Activated CD4-positive, alpha-beta T cell treated with anti-CD3 and anti-CD28 coated beads, Interleukin-2, amount 10 ng/mL, durations not matched to agents 7 days and 5 days (primary cell): ENCODE measurements around the gene CFAP61. TPM values are rescaled to one million over a fixed set of nuclear protein-coding genes. Genes with fewer than 3 reads are reported as not detected.
A peak's percentile ranks its signal among the peaks of the same experiment; 100 is the strongest.

Experiments
- CTCF ChIA-PET: fragments of 350-600 bp; sonication (Branson Sonifier 250); formaldehyde crosslinking; loops from one replicate; lab custom pipeline; 2021; ENCODE audit warnings: antibody characterized with exemption; lab: Charles Lee
- POLR2A ChIA-PET: fragments of 350-600 bp; sonication (Branson Sonifier 250); formaldehyde crosslinking; loops from one replicate; lab custom pipeline; 2021; ENCODE audit warnings: antibody characterized with exemption; lab: Charles Lee
- DNase-seq: peaks from one replicate; pipeline ENCODE4 v3.0.0-alpha.2; 2020
- H3K27ac Mint-ChIP-seq: one replicate; pipeline ENCODE4 v1.8.0; 2021; ENCODE audit warnings: mild to moderate bottlenecking, moderate library complexity, mixed read lengths
- H3K27me3 Mint-ChIP-seq: one replicate; pipeline ENCODE4 v1.8.0; 2021; ENCODE audit warnings: mixed read lengths
- H3K36me3 Mint-ChIP-seq: one replicate; pipeline ENCODE4 v1.8.0; 2021; ENCODE audit warnings: low read depth, mixed read lengths
- H3K4me1 Mint-ChIP-seq: one replicate; pipeline ENCODE4 v1.8.0; 2021; ENCODE audit warnings: mixed read lengths
- H3K4me3 Mint-ChIP-seq: one replicate; pipeline ENCODE4 v1.8.0; 2021; ENCODE audit warnings: mild to moderate bottlenecking, moderate library complexity, mixed read lengths
- H3K9me3 Mint-ChIP-seq: one replicate; pipeline ENCODE4 v1.8.0; 2021; ENCODE audit warnings: mixed read lengths
- total RNA-seq, 2 experiments: library from RNA; stranded (reverse); gene quantifications; one replicate each; pipeline ENCODE4 v1.2.3, GENCODE V29; 2021

The CFAP61 gene
- total RNA-seq, 2 experiments from 2014 or later: not detected

DNA sequence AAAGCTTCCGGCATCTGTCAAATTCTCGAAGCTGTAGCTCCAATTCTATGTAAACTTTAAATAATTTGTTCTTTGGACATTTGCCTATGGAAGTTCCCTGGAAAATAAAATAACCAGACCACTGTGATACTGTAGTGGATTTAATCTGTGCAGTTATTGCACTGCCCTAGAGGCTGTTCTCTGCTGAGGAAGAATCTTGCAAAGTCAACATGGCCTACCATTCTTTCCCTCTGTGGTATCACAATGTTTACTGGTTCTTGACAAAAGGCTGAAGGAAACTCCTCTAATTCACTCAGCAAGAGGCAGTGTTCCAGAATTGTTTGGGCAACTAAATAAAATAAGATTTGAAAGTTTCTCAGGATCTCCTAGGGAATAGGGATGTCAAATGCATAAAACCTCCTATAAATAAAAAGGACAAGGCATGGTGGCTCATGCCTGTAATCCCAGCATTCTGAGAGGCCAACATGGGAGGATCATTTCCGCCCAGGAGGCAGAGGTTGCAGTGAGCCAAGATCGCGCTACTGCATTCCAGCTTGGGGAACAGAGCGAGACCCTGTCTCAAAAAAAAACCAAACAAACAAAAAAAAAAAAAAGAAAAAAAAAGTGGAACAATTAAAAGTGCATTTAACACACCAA lies 12.5 kb upstream of the CFAP61 start:
- ChIA-PET POLR2A (interaction anchor here (1.0 kb wide), 1 partner anchor 12 kb away, joined by 4 read pairs; no protein-coding TSS in a partner anchor), CTCF (no interaction called here)
- no peak for DNase-seq

DNA sequence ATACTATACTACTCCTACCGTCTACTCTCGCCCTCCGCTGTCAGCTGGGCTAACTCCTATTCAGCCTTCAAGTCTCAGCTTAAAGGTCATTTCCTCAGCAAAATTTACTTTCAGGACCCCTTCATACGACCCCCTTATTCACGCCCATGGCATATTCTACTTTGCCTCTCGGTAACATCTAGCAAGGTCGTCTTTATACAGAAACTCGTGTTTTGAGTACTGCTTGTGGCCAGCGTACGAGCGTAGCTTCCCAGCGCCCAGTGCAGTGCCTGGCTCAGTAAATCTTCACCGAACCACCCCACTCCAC lies 612 bp upstream of the CFAP61 start:
- Mint-ChIP-seq H3K27ac (peak overlapping the region; percentile 97), H3K4me1 (peaks cover 22% of the 10 kb centered on the region), H3K4me3 (peak overlapping the region; percentile 97), H3K27me3 (no peaks in the 10 kb centered on the region), H3K36me3 (peaks cover 36% of the 10 kb centered on the region), H3K9me3 (no peaks in the 10 kb centered on the region)
- ChIA-PET POLR2A (interaction anchor here (0.8 kb wide), 1 partner anchor 11 kb away, joined by 4 read pairs; no protein-coding TSS in a partner anchor), CTCF (interaction anchor here (0.9 to 1.7 kb wide), 6 partner anchors 9 to 37 kb away, joined by 3 to 7 read pairs (median 3); partner anchors contain the start of gene NAA20)
- no peak for DNase-seq

More for the DNA sequence above, 12.5 kb upstream of the CFAP61 start:
- Mint-ChIP-seq H3K36me3 (peaks cover 71% of the 10 kb centered on the region), H3K27me3 (no peaks in the 10 kb centered on the region), H3K4me1 (no peaks in the 10 kb centered on the region), H3K27ac (no peak overlapping the region), H3K4me3 (no peak overlapping the region), H3K9me3 (no peaks in the 10 kb centered on the region)

GRCh38 chr20:20060234-20060998 lies 8.1 kb downstream of the CFAP61 start:
- peak; percentile 14 for DNase-seq
- peaks cover 32% of the 10 kb centered on the region for H3K27me3 Mint-ChIP-seq
- ChIA-PET CTCF (interaction anchor here (1.0 kb wide), 1 partner anchor 9 kb away, joined by 3 read pairs; the partner anchor contains the start of genes CFAP61 and CRNKL1), POLR2A (no interaction called here)
- H3K36me3 Mint-ChIP-seq: no peaks in the 10 kb centered on the region
- H3K9me3 Mint-ChIP-seq: no peaks in the 10 kb centered on the region
- no peak overlapping the region for H3K27ac Mint-ChIP-seq
- H3K4me1 Mint-ChIP-seq: no peaks in the 10 kb centered on the region
- no peak overlapping the region for H3K4me3 Mint-ChIP-seq

GRCh38 chr20:20063941-20064702 lies 11.8 kb downstream of the CFAP61 start:
- no peak overlapping the region for H3K27ac Mint-ChIP-seq
- H3K36me3 Mint-ChIP-seq: no peaks in the 10 kb centered on the region
- CTCF ChIA-PET: no interaction called here
- no peaks in the 10 kb centered on the region for H3K4me1 Mint-ChIP-seq
- peaks cover 38% of the 10 kb centered on the region for H3K27me3 Mint-ChIP-seq
- H3K4me3 Mint-ChIP-seq: no peak overlapping the region
- POLR2A ChIA-PET: no interaction called here
- no peaks in the 10 kb centered on the region for H3K9me3 Mint-ChIP-seq
- DNase-seq: no peak

DNA sequence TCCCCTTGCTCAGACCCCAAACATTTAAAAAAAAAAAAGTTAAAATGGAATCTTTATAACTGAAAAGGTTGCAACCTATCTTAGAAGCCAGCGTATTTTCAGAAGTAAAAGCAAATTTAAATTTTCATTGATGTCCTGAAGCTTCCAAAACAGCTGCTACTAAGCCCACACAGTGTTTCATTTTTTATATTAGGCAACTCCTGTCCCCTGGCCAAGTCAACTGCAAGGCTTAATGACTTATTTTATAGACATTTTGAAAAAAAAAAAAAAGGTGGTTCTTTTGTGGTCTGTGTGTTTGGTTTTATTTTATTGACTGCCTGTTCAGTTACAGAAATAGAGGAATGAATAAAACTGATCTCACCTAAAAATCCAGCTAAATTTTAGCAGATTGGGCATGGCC lies 13.0 kb downstream of the CFAP61 start:
- POLR2A ChIA-PET: no interaction called here
- CTCF ChIA-PET: no interaction called here
- H3K4me1 Mint-ChIP-seq: no peaks in the 10 kb centered on the region
- no peaks in the 10 kb centered on the region for H3K36me3 Mint-ChIP-seq
- no peak overlapping the region for H3K4me3 Mint-ChIP-seq
- H3K27me3 Mint-ChIP-seq: peaks cover 30% of the 10 kb centered on the region
- H3K9me3 Mint-ChIP-seq: no peaks in the 10 kb centered on the region
- no peak for DNase-seq
- H3K27ac Mint-ChIP-seq: no peak overlapping the region

DNA sequence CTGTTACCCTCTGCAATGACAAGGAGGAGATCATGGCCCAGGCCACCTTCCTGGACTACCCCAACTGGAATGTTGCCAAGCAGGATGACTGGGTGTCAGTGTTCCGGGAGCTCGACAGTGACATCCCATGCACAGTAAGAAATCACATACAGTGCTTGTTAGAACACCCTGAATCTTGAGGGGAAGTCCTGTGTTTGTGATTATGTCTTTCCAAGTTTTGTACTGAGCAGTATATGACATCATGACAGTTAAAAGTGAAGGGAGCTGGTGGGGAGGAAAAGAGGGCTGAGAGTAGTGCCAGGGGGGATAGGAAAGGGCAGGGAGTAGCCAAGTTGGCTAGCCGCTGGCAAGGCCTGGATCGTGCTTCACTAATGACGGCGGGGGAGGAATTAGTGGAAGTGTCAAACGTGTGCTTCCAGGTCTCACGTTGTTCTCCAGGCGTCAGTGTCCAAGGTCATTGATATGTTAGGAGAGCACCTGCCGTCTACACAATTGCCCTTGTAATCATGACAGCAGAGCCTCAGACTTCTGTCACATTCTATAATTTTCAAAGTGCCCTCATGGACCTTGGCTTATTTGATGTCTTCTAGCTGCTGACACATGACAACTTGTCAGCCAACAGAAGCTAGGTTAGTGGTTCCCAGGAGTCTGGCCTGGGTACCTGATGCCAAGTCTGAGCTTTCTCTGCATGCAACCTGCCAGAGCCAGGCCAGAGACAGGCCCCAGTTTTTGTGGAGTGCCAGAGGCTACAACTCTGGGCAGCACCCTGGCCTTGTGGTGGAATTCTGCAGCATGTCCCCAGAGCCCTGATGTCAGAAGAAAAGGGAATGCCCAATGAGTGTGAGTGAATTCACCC lies 18.8 kb downstream of the CFAP61 start:
- no peak for DNase-seq
- ChIA-PET POLR2A (no interaction called here), CTCF (interaction anchor here (0.6 kb wide), 1 partner anchor 14 kb away, joined by 4 read pairs; no protein-coding TSS in a partner anchor)
- no peaks in the 10 kb centered on the region for H3K36me3 Mint-ChIP-seq
- H3K9me3 Mint-ChIP-seq: no peaks in the 10 kb centered on the region
- H3K4me3 Mint-ChIP-seq: no peak overlapping the region
- no peak overlapping the region for H3K27ac Mint-ChIP-seq
- no peaks in the 10 kb centered on the region for H3K4me1 Mint-ChIP-seq
- H3K27me3 Mint-ChIP-seq: peaks cover 1% of the 10 kb centered on the region

GRCh38 chr20:20073801-20074371 lies 21.6 kb downstream of the CFAP61 start:
- CTCF ChIA-PET: no interaction called here

DNA sequence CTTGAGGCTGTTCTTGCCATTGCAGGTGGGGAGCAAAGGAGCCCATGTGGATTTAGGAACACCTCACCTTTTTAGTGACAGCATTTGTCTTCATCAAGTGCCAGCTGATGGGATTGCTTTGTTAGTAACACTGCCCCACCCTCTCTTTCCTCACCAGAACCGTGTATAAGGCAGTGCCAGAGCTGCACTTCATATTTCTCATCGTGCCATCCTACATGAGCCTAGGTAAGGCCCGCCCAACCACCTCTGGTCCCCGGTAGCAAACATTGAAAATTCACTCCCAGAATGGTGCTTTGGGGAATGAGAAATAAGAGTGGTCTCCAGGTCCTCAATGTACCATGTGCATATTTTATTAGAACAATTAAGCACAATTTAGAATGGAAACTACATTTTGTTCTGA lies 22.7 kb downstream of the CFAP61 start:
- DNase-seq: no peak
- no peak overlapping the region for H3K27ac Mint-ChIP-seq
- CTCF ChIA-PET: no interaction called here
- H3K36me3 Mint-ChIP-seq: no peaks in the 10 kb centered on the region
- POLR2A ChIA-PET: no interaction called here
- H3K9me3 Mint-ChIP-seq: no peaks in the 10 kb centered on the region
- no peaks in the 10 kb centered on the region for H3K4me1 Mint-ChIP-seq
- H3K27me3 Mint-ChIP-seq: peaks cover 16% of the 10 kb centered on the region
- no peak overlapping the region for H3K4me3 Mint-ChIP-seq

More at GRCh38 chr20:20073801-20074371, 21.6 kb downstream of the CFAP61 start:
- no peak overlapping the region for H3K4me3 Mint-ChIP-seq
- DNase-seq: no peak
- no peaks in the 10 kb centered on the region for H3K9me3 Mint-ChIP-seq
- H3K27me3 Mint-ChIP-seq: peaks cover 13% of the 10 kb centered on the region
- H3K36me3 Mint-ChIP-seq: no peaks in the 10 kb centered on the region
- H3K27ac Mint-ChIP-seq: no peak overlapping the region
- H3K4me1 Mint-ChIP-seq: no peaks in the 10 kb centered on the region
- POLR2A ChIA-PET: no interaction called here

DNA sequence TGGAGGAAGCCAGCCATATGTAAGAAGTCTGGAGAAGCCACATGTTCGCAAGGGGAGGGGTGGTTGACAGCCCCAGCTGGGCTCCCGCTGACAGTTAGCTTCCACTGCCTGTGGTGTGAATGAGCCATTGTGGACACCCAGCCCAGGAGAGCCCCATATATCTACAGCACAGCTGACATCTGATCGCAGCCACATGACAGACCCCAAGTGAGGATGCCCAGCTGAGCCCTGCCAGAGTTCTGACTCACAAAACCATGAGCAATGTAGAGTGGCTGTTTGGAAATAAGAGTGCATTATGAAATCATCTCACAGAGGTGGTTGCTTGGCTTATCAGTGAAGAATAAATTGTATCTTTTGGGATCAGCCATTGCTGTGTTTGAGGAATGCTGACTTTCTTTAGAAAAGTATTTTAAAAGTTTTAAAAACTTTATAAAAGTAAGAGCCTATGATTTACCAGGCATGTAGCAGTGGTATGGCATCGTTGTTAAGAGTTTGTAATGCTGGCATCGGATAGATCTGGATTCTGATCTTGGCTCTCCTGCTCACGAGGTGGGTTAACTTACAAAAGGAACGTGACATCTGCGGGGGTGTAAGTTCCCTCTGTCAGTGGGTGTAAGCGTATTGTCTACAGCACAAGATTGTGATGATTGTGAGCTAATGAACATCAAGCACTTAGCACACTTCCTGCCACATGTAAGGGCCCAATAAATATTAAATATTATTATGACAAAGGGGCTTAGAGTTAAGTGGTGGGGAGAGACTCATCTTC lies 24.1 kb downstream of the CFAP61 start:
- H3K27me3 Mint-ChIP-seq: peaks cover 15% of the 10 kb centered on the region
- POLR2A ChIA-PET: no interaction called here
- H3K4me3 Mint-ChIP-seq: no peak overlapping the region
- H3K9me3 Mint-ChIP-seq: no peaks in the 10 kb centered on the region
- no peak overlapping the region for H3K27ac Mint-ChIP-seq
- CTCF ChIA-PET: no interaction called here
- H3K4me1 Mint-ChIP-seq: no peaks in the 10 kb centered on the region
- no peaks in the 10 kb centered on the region for H3K36me3 Mint-ChIP-seq
- DNase-seq: no peak

DNA sequence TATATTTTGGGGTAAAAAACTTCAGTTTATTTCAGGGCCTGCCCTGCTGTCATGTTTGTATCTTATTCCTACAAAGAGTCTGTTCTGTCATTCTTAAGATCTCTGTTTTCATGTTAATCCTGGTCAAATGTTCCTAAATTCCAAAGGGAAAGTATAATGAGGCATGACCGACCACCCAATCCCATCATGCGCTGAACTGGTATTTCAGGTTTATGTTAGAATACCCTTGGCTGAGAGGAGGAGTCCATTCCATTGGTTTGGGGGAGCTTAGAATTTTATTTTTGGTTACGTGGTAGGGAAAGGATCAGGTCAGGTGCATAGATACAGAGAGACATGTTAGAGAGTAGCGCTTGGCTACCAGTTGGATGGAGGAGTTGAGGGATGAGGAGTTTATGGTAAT lies 25.7 kb downstream of the CFAP61 start:
- no peak for DNase-seq
- Mint-ChIP-seq H3K9me3 (no peaks in the 10 kb centered on the region), H3K27ac (no peak overlapping the region), H3K27me3 (peaks cover 27% of the 10 kb centered on the region), H3K4me3 (no peak overlapping the region), H3K36me3 (no peaks in the 10 kb centered on the region), H3K4me1 (no peaks in the 10 kb centered on the region)
- ChIA-PET CTCF (no interaction called here), POLR2A (no interaction called here)

GRCh38 chr20:20079102-20079784 lies 26.9 kb downstream of the CFAP61 start:
- no peak overlapping the region for H3K4me3 Mint-ChIP-seq
- no peak for DNase-seq
- CTCF ChIA-PET: no interaction called here
- POLR2A ChIA-PET: no interaction called here
- peaks cover 2% of the 10 kb centered on the region for H3K4me1 Mint-ChIP-seq
- no peaks in the 10 kb centered on the region for H3K36me3 Mint-ChIP-seq
- no peak overlapping the region for H3K27ac Mint-ChIP-seq
- H3K9me3 Mint-ChIP-seq: no peaks in the 10 kb centered on the region
- H3K27me3 Mint-ChIP-seq: peaks cover 27% of the 10 kb centered on the region
